Esophagus squamous epithelium (tissue), 4 donors: ENCODE data around the gene PGS1.

Source experiments
- CTCF ChIP-seq, 6 experiments: fragments of 450-650 bp in 4 of 6; fragments of 200-600 bp in 2 of 6; sonication (generic) in 2 of 6; IDR thresholded peaks; one replicate each; pipeline ENCODE4 v1.5.1; 2016 to 2019; ENCODE audit warnings: antibody characterized with exemption in 6 of 6, mild to moderate bottlenecking in 4 of 6, moderate library complexity in 4 of 6
- POLR2A ChIP-seq, 4 donors: fragments of 450-650 bp; IDR thresholded peaks; one replicate each; pipeline ENCODE4 v1.6.1; 2017; ENCODE audit warnings: antibody characterized with exemption in 4 of 4, mild to moderate bottlenecking in 4 of 4, moderate library complexity in 3 of 4

- TF ChIP-seq POLR2A (IDR thresholded peaks at IDR 0.05): no peak
- no peak for TF ChIP-seq CTCF (IDR thresholded peaks at IDR 0.05)
These were observed 31.7 kb upstream of the PGS1 start for GRCh38 chr17:78346605-78347250.
